Articular chondrocyte of knee joint (primary cell): ENCODE results near the gene HMX3. TPM values are rescaled to one million over a fixed set of nuclear protein-coding genes. Genes with fewer than 3 reads are reported as not detected.

Source experiments
- total RNA-seq: library from RNA; depleted of rRNA; stranded (reverse); fragments of >200 nt; gene quantifications from 2 replicates; pipeline ENCODE4 v1.2.3, GENCODE V29; 2012

Gene HMX3
- 0.11 TPM in 1 of 2 replicates, not detected in the other for total RNA-seq

GRCh38 chr10:123135415-123136141 lies at the start of gene HMX3:
Gene HMX3, plus strand, starts transcription at chr10:123135970. Its CDS starts 81 bp downstream, at chr10:123136051.

GRCh38 chr10:123147635-123148413 lies 12.1 kb downstream of the HMX3 start, which contains the start of gene HMX2:
Gene HMX2, plus strand, starts transcription at chr10:123148136. Its CDS starts 243 bp downstream, at chr10:123148379.

GRCh38 chr10:123154092-123154710 lies 18.4 kb downstream of the HMX3 start, which contains the start of gene BUB3:
Gene BUB3, plus strand, starts transcription at chr10:123154402. Its CDS starts 516 bp downstream, at chr10:123154918.

Other genes starting within 250 kb of the HMX3 start
- not detected in 2 replicates for gene FAM24A, start 225.4 kb upstream of the HMX3 start, total RNA-seq
- 9.5 and 10.6 TPM in 2 replicates for gene C10orf88, start 181.7 kb upstream of the HMX3 start, total RNA-seq
- gene PSTK, start 155.6 kb upstream of the HMX3 start, total RNA-seq: 4.1 and 5.1 TPM in 2 replicates
- 7.8 and 9.0 TPM in 2 replicates for gene IKZF5, start 127.2 kb upstream of the HMX3 start, total RNA-seq
- gene ACADSB, start 127.0 kb upstream of the HMX3 start, total RNA-seq: 11.8 and 13.7 TPM in 2 replicates
- gene HMX2, start 12.2 kb downstream of the HMX3 start, total RNA-seq: not detected in 2 replicates
- gene BUB3, start 18.4 kb downstream of the HMX3 start, total RNA-seq: 112 and 130 TPM in 2 replicates